Measurements from ENCODE around the gene SURF1.
A peak's percentile ranks its signal among the peaks of the same experiment; 100 is the strongest.

Gene SURF1

GRCh38 chr9:133356391-133357091 is at the start of gene SURF1, which contains the start of gene SURF2:
Gene SURF1 (minus strand): TSS chr9:133356487. CDS start chr9:133356453, 34 bp downstream.
Gene SURF2 (plus strand): TSS chr9:133356550. CDS start chr9:133356593, 43 bp downstream.
- Histone ChIP-seq H3K27me3 (ENCODE audit: low read depth, low read length) (no peaks in the 10 kb centered on the region), H4K20me1 (ENCODE audit: insufficient read depth, low read length) (peaks cover 10% of the 10 kb centered on the region), H3K79me2 (ENCODE audit: low read length) (peaks cover 30% of the 10 kb centered on the region), H3K4me2 (ENCODE audit: low read length) (peak within 1 kb of the TSS; percentile 76), H2AFZ (ENCODE audit: low read depth, low read length) (no peak within 1 kb of the TSS; the same call in 1 of the 2 replicates), H3K36me3 (replicated peaks; ENCODE audit: low read depth, low read length) (peaks cover 28% of the 10 kb centered on the region), H3K9ac (ENCODE audit: low read length) (peak within 1 kb of the TSS; percentile 67), H3K9me3 (ENCODE audit: insufficient read depth, low read length) (no peaks in the 10 kb centered on the region), H3K4me3 (ENCODE audit: low read length) (peak within 1 kb of the TSS; percentile 87), H3K27ac (ENCODE audit: low read length) (no peak within 1 kb of the TSS), H3K4me1 (ENCODE audit: low read length) (peaks cover 16% of the 10 kb centered on the region)
- TF ChIP-seq EZH2phosphoT487 (IDR thresholded peaks at IDR 0.05; ENCODE audit: low read depth) (no peak), CTCF (IDR thresholded peaks at IDR 0.05; ENCODE audit: low read depth, low read length) (no peak)

- Histone ChIP-seq H3K9ac (ENCODE audit: low read length) (no peak overlapping the region), H3K4me2 (ENCODE audit: low read length) (no peak overlapping the region), H3K27me3 (ENCODE audit: low read depth, low read length) (no peaks in the 10 kb centered on the region), H3K4me3 (ENCODE audit: low read length) (no peak overlapping the region), H3K27ac (ENCODE audit: low read length) (no peak overlapping the region), H3K4me1 (ENCODE audit: low read length) (no peaks in the 10 kb centered on the region), H3K36me3 (replicated peaks; ENCODE audit: low read depth, low read length) (peaks cover 41% of the 10 kb centered on the region), H3K79me2 (ENCODE audit: low read length) (no peaks in the 10 kb centered on the region), H3K9me3 (ENCODE audit: insufficient read depth, low read length) (no peaks in the 10 kb centered on the region), H4K20me1 (ENCODE audit: insufficient read depth, low read length) (no peaks in the 10 kb centered on the region), H2AFZ (ENCODE audit: low read depth, low read length) (no peak overlapping the region)
- TF ChIP-seq EZH2phosphoT487 (IDR thresholded peaks at IDR 0.05; ENCODE audit: low read depth), result no peak
- TF ChIP-seq CTCF (IDR thresholded peaks at IDR 0.05; ENCODE audit: low read depth, low read length), result no peak
Measured at GRCh38 chr9:133405508-133406438, 49.5 kb upstream of the SURF1 start.

GRCh38 chr9:133404454-133405002 is 48.2 kb upstream of the SURF1 start:
- Histone ChIP-seq H3K4me3 (ENCODE audit: low read length) (no peak overlapping the region), H4K20me1 (ENCODE audit: insufficient read depth, low read length) (no peaks in the 10 kb centered on the region)

More at GRCh38 chr9:133404454-133405002, 48.2 kb upstream of the SURF1 start:
- H2AFZ ChIP-seq (ENCODE audit: low read depth, low read length), result no peak overlapping the region
- no peaks in the 10 kb centered on the region for H3K4me1 ChIP-seq (ENCODE audit: low read length)
- no peak overlapping the region for H3K27ac ChIP-seq (ENCODE audit: low read length)
- no peaks in the 10 kb centered on the region for H3K27me3 ChIP-seq (ENCODE audit: low read depth, low read length)
- no peaks in the 10 kb centered on the region for H3K79me2 ChIP-seq (ENCODE audit: low read length)
- H3K36me3 ChIP-seq (replicated peaks; ENCODE audit: low read depth, low read length), result peaks cover 30% of the 10 kb centered on the region
- H3K9ac ChIP-seq (ENCODE audit: low read length), result no peak overlapping the region
- no peak overlapping the region for H3K4me2 ChIP-seq (ENCODE audit: low read length)
- TF ChIP-seq EZH2phosphoT487 (IDR thresholded peaks at IDR 0.05; ENCODE audit: low read depth), result no peak
- no peak for TF ChIP-seq CTCF (IDR thresholded peaks at IDR 0.05; ENCODE audit: low read depth, low read length)
- H3K9me3 ChIP-seq (ENCODE audit: insufficient read depth, low read length), result no peaks in the 10 kb centered on the region

Data from OCI-LY3 (cell line).